Measurements from ENCODE around the gene PRDM16.

DNA sequence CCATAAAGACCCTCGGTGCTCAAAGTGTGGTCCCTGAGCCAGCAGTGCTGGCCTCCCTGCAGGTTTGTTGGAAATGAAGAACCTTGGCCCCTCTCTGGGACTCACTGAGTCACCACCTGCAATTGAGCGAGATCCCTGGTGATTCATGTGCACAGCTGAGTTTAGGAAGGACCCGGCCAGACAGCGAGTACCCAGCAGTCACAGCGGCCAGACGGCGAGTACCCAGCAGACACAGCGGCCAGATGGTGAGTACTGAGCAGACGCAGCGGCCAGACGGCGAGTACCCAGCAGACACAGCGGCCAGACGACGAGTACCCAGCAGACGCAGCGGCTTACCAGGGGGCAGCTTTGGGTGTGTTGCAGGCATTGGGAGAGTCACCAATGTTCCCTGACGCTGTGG lies 123.8 kb downstream of the PRDM16 start:
- TF ChIP-seq, protein P1, sequence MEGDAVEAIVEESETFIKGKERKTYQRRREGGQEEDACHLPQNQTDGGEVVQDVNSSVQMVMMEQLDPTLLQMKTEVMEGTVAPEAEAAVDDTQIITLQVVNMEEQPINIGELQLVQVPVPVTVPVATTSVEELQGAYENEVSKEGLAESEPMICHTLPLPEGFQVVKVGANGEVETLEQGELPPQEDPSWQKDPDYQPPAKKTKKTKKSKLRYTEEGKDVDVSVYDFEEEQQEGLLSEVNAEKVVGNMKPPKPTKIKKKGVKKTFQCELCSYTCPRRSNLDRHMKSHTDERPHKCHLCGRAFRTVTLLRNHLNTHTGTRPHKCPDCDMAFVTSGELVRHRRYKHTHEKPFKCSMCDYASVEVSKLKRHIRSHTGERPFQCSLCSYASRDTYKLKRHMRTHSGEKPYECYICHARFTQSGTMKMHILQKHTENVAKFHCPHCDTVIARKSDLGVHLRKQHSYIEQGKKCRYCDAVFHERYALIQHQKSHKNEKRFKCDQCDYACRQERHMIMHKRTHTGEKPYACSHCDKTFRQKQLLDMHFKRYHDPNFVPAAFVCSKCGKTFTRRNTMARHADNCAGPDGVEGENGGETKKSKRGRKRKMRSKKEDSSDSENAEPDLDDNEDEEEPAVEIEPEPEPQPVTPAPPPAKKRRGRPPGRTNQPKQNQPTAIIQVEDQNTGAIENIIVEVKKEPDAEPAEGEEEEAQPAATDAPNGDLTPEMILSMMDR (conservative IDR thresholded peaks at IDR 0.05; ENCODE audit: low read depth, low read length): no peak
- TF ChIP-seq POLR2A (IDR thresholded peaks at IDR 0.05; ENCODE audit: low read depth, low read length) (no peak), NFE2L2 (IDR thresholded peaks at IDR 0.05; ENCODE audit: low read depth, low read length) (no peak), MAZ (IDR thresholded peaks at IDR 0.05; ENCODE audit: borderline replicate concordance, low read depth, low read length) (no peak)
